ENCODE measurements around the gene GRID2. TPM values are rescaled to one million over a fixed set of nuclear protein-coding genes. Genes with fewer than 3 reads are reported as not detected.
"Not testable (repeated sequence)": the region's sequence is repeated elsewhere in the genome, so short reads cannot be mapped to it uniquely, and the experiment has no call there.

Gene GRID2
- total and polyA plus RNA-seq, 5 experiments from 2014 or later = not detected

GRCh38 chr4:92399032-92399431, 95.3 kb downstream of the GRID2 start:
- Mint-ChIP-seq H3K36me3 (no peaks in the 10 kb centered on the region), H3K9me3 (peaks cover 0 to 8% (median 0%) of the 10 kb centered on the region in 9 donors), H3K4me1 (no peaks in the 10 kb centered on the region), H3K27me3 (no peaks in the 10 kb centered on the region), H3K4me3 (no peak overlapping the region), H3K27ac (no peak overlapping the region)
- DNase-seq = no peak
- ATAC-seq = no peak
- POLR2A ChIA-PET = no interaction called here

- POLR2A ChIA-PET, H3K27me3 Mint-ChIP-seq, H3K9me3 Mint-ChIP-seq, ATAC-seq, DNase-seq, H3K4me3 Mint-ChIP-seq, H3K36me3 Mint-ChIP-seq, H3K4me1 Mint-ChIP-seq, H3K27ac Mint-ChIP-seq: not testable (repeated sequence)
These were observed 99.8 kb downstream of the GRID2 start for GRCh38 chr4:92403525-92403924.

- no peak overlapping the region for H3K27ac Mint-ChIP-seq
- no peak overlapping the region for H3K4me3 Mint-ChIP-seq
- H3K9me3 Mint-ChIP-seq = peaks cover 0 to 11% (median 8%) of the 10 kb centered on the region in 9 donors
- DNase-seq (no peak), ATAC-seq (no peak)
- no peaks in the 10 kb centered on the region for H3K27me3 Mint-ChIP-seq
- H3K4me1 Mint-ChIP-seq = no peaks in the 10 kb centered on the region
- POLR2A ChIA-PET = no interaction called here
- no peaks in the 10 kb centered on the region for H3K36me3 Mint-ChIP-seq
These were observed 102.7 kb downstream of the GRID2 start for GRCh38 chr4:92406488-92406887.

- H3K9me3 Mint-ChIP-seq = peaks cover 0 to 12% (median 4%) of the 10 kb centered on the region in 9 donors
- no peaks in the 10 kb centered on the region for H3K27me3 Mint-ChIP-seq
- POLR2A ChIA-PET = no interaction called here
- H3K4me1 Mint-ChIP-seq = no peaks in the 10 kb centered on the region
- no peak overlapping the region for H3K27ac Mint-ChIP-seq
- no peak for DNase-seq
- H3K4me3 Mint-ChIP-seq = no peak overlapping the region
- no peaks in the 10 kb centered on the region for H3K36me3 Mint-ChIP-seq
- no peak for ATAC-seq
These were observed 118.2 kb downstream of the GRID2 start for GRCh38 chr4:92421920-92422319.

GRCh38 chr4:92433272-92433758, 129.5 kb downstream of the GRID2 start:
- Mint-ChIP-seq H3K27ac (no peak overlapping the region), H3K4me1 (no peaks in the 10 kb centered on the region), H3K9me3 (peaks cover 0 to 24% (median 9%) of the 10 kb centered on the region in 9 donors), H3K27me3 (no peaks in the 10 kb centered on the region), H3K4me3 (no peak overlapping the region), H3K36me3 (no peaks in the 10 kb centered on the region)
- DNase-seq (no peak), ATAC-seq (no peak)
- POLR2A ChIA-PET = no interaction called here

GRCh38 chr4:92438722-92439121, 135.0 kb downstream of the GRID2 start:
- not testable (repeated sequence) for ATAC-seq, H3K4me1 Mint-ChIP-seq, H3K27me3 Mint-ChIP-seq

GRCh38 chr4:92442131-92442530, 138.4 kb downstream of the GRID2 start:
- DNase-seq, H3K27me3 Mint-ChIP-seq, H3K4me3 Mint-ChIP-seq, H3K27ac Mint-ChIP-seq, ATAC-seq, H3K36me3 Mint-ChIP-seq, H3K4me1 Mint-ChIP-seq, POLR2A ChIA-PET: not testable (repeated sequence)
- H3K9me3 Mint-ChIP-seq = peaks cover 0 to 31% (median 8%) of the 10 kb centered on the region in 9 donors

More at GRCh38 chr4:92438722-92439121, 135.0 kb downstream of the GRID2 start:
- H3K36me3 Mint-ChIP-seq, POLR2A ChIA-PET, H3K4me3 Mint-ChIP-seq, DNase-seq, H3K27ac Mint-ChIP-seq: not testable (repeated sequence)
- peaks cover 0 to 26% (median 8%) of the 10 kb centered on the region in 9 donors for H3K9me3 Mint-ChIP-seq

- ATAC-seq, POLR2A ChIA-PET, H3K4me1 Mint-ChIP-seq, DNase-seq, H3K27me3 Mint-ChIP-seq, H3K36me3 Mint-ChIP-seq, H3K4me3 Mint-ChIP-seq, H3K27ac Mint-ChIP-seq: not testable (repeated sequence)
- peaks cover 0 to 31% (median 8%) of the 10 kb centered on the region in 9 donors for H3K9me3 Mint-ChIP-seq
These were observed 140.5 kb downstream of the GRID2 start for GRCh38 chr4:92444143-92444843.

GRCh38 chr4:92445127-92445526, 141.4 kb downstream of the GRID2 start:
- Mint-ChIP-seq H3K27me3 (peaks cover 0 to 2% (median 0%) of the 10 kb centered on the region in 5 donors), H3K4me1 (no peaks in the 10 kb centered on the region), H3K27ac (no peak overlapping the region), H3K9me3 (peaks cover 0 to 31% (median 8%) of the 10 kb centered on the region in 9 donors), H3K4me3 (no peak overlapping the region), H3K36me3 (no peaks in the 10 kb centered on the region)
- POLR2A ChIA-PET = no interaction called here
- ATAC-seq (no peak), DNase-seq (no peak)

- no peaks in the 10 kb centered on the region for H3K36me3 Mint-ChIP-seq
- H3K9me3 Mint-ChIP-seq = peaks cover 0 to 17% (median 5%) of the 10 kb centered on the region in 9 donors
- H3K27ac Mint-ChIP-seq = no peak overlapping the region
- no peaks in the 10 kb centered on the region for H3K4me1 Mint-ChIP-seq
- ATAC-seq (no peak), DNase-seq (no peak)
- no peak overlapping the region for H3K4me3 Mint-ChIP-seq
- POLR2A ChIA-PET = no interaction called here
- no peaks in the 10 kb centered on the region for H3K27me3 Mint-ChIP-seq
These were observed 143.6 kb downstream of the GRID2 start for GRCh38 chr4:92447255-92447905.

GRCh38 chr4:92448176-92448575, 144.4 kb downstream of the GRID2 start:
- DNase-seq, ATAC-seq, H3K27ac Mint-ChIP-seq, H3K4me1 Mint-ChIP-seq, H3K4me3 Mint-ChIP-seq, POLR2A ChIA-PET, H3K36me3 Mint-ChIP-seq, H3K27me3 Mint-ChIP-seq: not testable (repeated sequence)
- H3K9me3 Mint-ChIP-seq = peaks cover 0 to 18% (median 4%) of the 10 kb centered on the region in 9 donors

- Mint-ChIP-seq H3K36me3 (no peaks in the 10 kb centered on the region), H3K27me3 (no peaks in the 10 kb centered on the region), H3K4me3 (no peak overlapping the region), H3K9me3 (peaks cover 0 to 9% (median 0%) of the 10 kb centered on the region in 9 donors), H3K27ac (no peak overlapping the region), H3K4me1 (no peaks in the 10 kb centered on the region)
- POLR2A ChIA-PET = no interaction called here
- DNase-seq (no peak), ATAC-seq (no peak)
These were observed 146.9 kb downstream of the GRID2 start for GRCh38 chr4:92450694-92451093.

- no peaks in the 10 kb centered on the region for H3K27me3 Mint-ChIP-seq
- H3K4me3 Mint-ChIP-seq = no peak overlapping the region
- no peaks in the 10 kb centered on the region for H3K36me3 Mint-ChIP-seq
- H3K27ac Mint-ChIP-seq = no peak overlapping the region
- peaks cover 0 to 9% (median 0%) of the 10 kb centered on the region in 9 donors for H3K9me3 Mint-ChIP-seq
- POLR2A ChIA-PET = no interaction called here
- H3K4me1 Mint-ChIP-seq = no peaks in the 10 kb centered on the region
- ATAC-seq = no peak
- DNase-seq = no peak
These were observed 148.0 kb downstream of the GRID2 start for GRCh38 chr4:92451782-92452181.

Data from naive thymus-derived CD8-positive, alpha-beta T cell (primary cell).